HG02840 (cell line): ENCODE results near the gene PTTG2.

Experiments used
- ATAC-seq: cut with Tn5 transposase; IDR thresholded peaks from one replicate; pipeline ENCODE4 v1.9.1; 2021; ENCODE audit warnings: mild to moderate bottlenecking, moderate library complexity, moderate number of reproducible peaks; ENCODE audit not compliant: unreplicated experiment, low FRiP score

Gene PTTG2

GRCh38 chr4:38004887-38005286, 44.7 kb downstream of the PTTG2 start:
- no peak for ATAC-seq

GRCh38 chr4:38005637-38006036, 45.4 kb downstream of the PTTG2 start:
- no peak for ATAC-seq

GRCh38 chr4:38007645-38008044, 47.4 kb downstream of the PTTG2 start:
- ATAC-seq = no peak

- ATAC-seq = no peak
Measured at GRCh38 chr4:38008571-38009021, 48.4 kb downstream of the PTTG2 start.

- no peak for ATAC-seq
Measured at GRCh38 chr4:38009421-38009820, 49.2 kb downstream of the PTTG2 start.

- no peak for ATAC-seq
Measured at GRCh38 chr4:38009949-38010348, 49.8 kb downstream of the PTTG2 start.
